Activated naive CD4-positive, alpha-beta T cell treated with Interleukin-2 at 50 U/mL for 16 hours (primary cell): Measurements from ENCODE around the gene SLA2.
"Not testable (repeated sequence)": the region's sequence is repeated elsewhere in the genome, so short reads cannot be mapped to it uniquely, and the experiment has no call there.

ENCODE experiments used
- DNase-seq: peaks from one replicate; pipeline ENCODE4 v3.0.0-alpha.2; 2020

The SLA2 gene

GRCh38 chr20:36572701-36573102 lies 73.3 kb downstream of the SLA2 start:
- peak; percentile 78 for DNase-seq

GRCh38 chr20:36571564-36572504 lies 74.2 kb downstream of the SLA2 start:
- DNase-seq, result no peak

- DNase-seq, result no peak
Observed at GRCh38 chr20:36569847-36570429, 76.1 kb downstream of the SLA2 start.

- DNase-seq, result no peak
Observed at GRCh38 chr20:36565520-36565919, 80.5 kb downstream of the SLA2 start.

GRCh38 chr20:36564726-36565121 lies 81.3 kb downstream of the SLA2 start:
- DNase-seq, result not testable (repeated sequence)

- DNase-seq, result not testable (repeated sequence)
Observed at GRCh38 chr20:36564078-36564725, 81.8 kb downstream of the SLA2 start.

GRCh38 chr20:36563374-36563773 lies 82.6 kb downstream of the SLA2 start:
- DNase-seq, result no peak

- no peak for DNase-seq
Observed at GRCh38 chr20:36562724-36563123, 83.3 kb downstream of the SLA2 start.
